K562 (cell line): ENCODE data around the gene FOS. TPM values are rescaled to one million over a fixed set of nuclear protein-coding genes. Genes with fewer than 3 reads are reported as not detected.

ENCODE experiments used
- CTBP1 ChIP-seq: fragments of 450-650 bp; IDR thresholded peaks from 2 replicates; pipeline ENCODE4 v1.6.1; 2016; ENCODE audit warnings: borderline replicate concordance
- ETV5 ChIP-seq: sonication (generic); formaldehyde crosslinking; IDR thresholded peaks from 2 replicates; pipeline ENCODE4 v1.4.0; 2020; ENCODE audit warnings: low read depth, mild to moderate bottlenecking, missing genetic modification reagents
- FOSL1 ChIP-seq: fragments of 200-800 bp; sonication (Bioruptor generic); conservative IDR thresholded peaks from 2 replicates; pipeline ENCODE4 v1.6.1; 2016; ENCODE audit warnings: missing genetic modification characterization, missing compliant biosample characterization
- MYBL2 ChIP-seq, 2 experiments: fragments of 450-650 bp in 1 of 2; sonication (generic) in 1 of 2; formaldehyde crosslinking in 1 of 2; IDR thresholded peaks; 2 replicates each; pipeline versions ENCODE4 v1.6.1 to v1.8.1; 2017 to 2022; ENCODE audit warnings: borderline replicate concordance in 1 of 2, inconsistent platforms in 1 of 2, low read depth in 1 of 2, mild to moderate bottlenecking in 1 of 2, missing genetic modification reagents in 1 of 2, moderate library complexity in 1 of 2
- PHB ChIP-seq: fragments of 250-450 bp; sonication (Bioruptor Pico); IDR thresholded peaks from 2 replicates; pipeline ENCODE4 v1.5.0; 2021
- RFX7 ChIP-seq: fragments of 250-450 bp; sonication (Bioruptor Pico); IDR thresholded peaks from 2 replicates; pipeline ENCODE4 v1.5.1; 2021; ENCODE audit warnings: mild to moderate bottlenecking
- SMAD3 ChIP-seq: fragments of 450-650 bp; formaldehyde crosslinking; conservative IDR thresholded peaks from 2 replicates; pipeline ENCODE4 v1.4.0; 2020; ENCODE audit warnings: mild to moderate bottlenecking
- SOX6 ChIP-seq: fragments of 450-650 bp; IDR thresholded peaks from 2 replicates; pipeline ENCODE4 v1.6.1; 2014; ENCODE audit warnings: mild to moderate bottlenecking
- U2AF1 ChIP-seq: fragments of 200-400 bp; formaldehyde crosslinking; optimal IDR thresholded peaks from 2 replicates; pipeline ENCODE3; 2017; ENCODE audit warnings: mild to moderate bottlenecking, low read depth, low read length, moderate library complexity
- ZNF282 ChIP-seq: sonication (generic); formaldehyde crosslinking; IDR thresholded peaks from 2 replicates; pipeline ENCODE4 v1.8.1; 2023; ENCODE audit warnings: missing genetic modification reagents
- ZNF551 ChIP-seq: fragments of 250-450 bp; sonication (Bioruptor Pico); IDR thresholded peaks from 2 replicates; pipeline ENCODE4 v1.5.0; 2021; ENCODE audit warnings: mild to moderate bottlenecking, moderate library complexity
- polyA plus RNA-seq, 8 experiments: library from polyadenylated mRNA; depleted of rRNA in 4 of 8; stranded (reverse) in 5 of 8; unstranded in 3 of 8; fragments of >200 nt; fragmentation: Nextera tagmentation in 2 of 8; fragmentation: Illumina TruSeq in 1 of 8; extraction: Ambion mirVana in 2 of 8; extraction: Trizol in 1 of 8; gene quantifications; 2 replicates each; pipeline versions ENCODE4 v1.2.1 to v1.2.3, GENCODE V29; 2011 to 2014; ENCODE audit warnings: inconsistent platforms in 1 of 8, missing spikeins in 1 of 8
- total RNA-seq, 7 experiments: library from RNA; depleted of rRNA in 6 of 7; stranded (reverse); fragments of >200 nt in 6 of 7; fragmentation: Illumina TruSeq in 2 of 7; extraction: Trizol in 2 of 7; gene quantifications; 2 replicates each; pipeline versions ENCODE4 v1.2.1 to v1.2.3, GENCODE V29; 2011 to 2021; ENCODE audit warnings: low replicate concordance in 1 of 7
- TF ChIP-seq, protein P1 (sequence below): sonication (generic); formaldehyde crosslinking; IDR thresholded peaks from 2 replicates; pipeline ENCODE4 v1.8.1; 2023; ENCODE audit warnings: mild to moderate bottlenecking, missing genetic modification reagents
- TF ChIP-seq, protein P2 (sequence below): fragments of 450-650 bp; formaldehyde crosslinking; IDR thresholded peaks from 2 replicates; pipeline ENCODE4 v1.4.0; 2020; ENCODE audit warnings: mild to moderate bottlenecking, moderate library complexity
- TF ChIP-seq, protein P3 (sequence below): fragments of 450-650 bp; formaldehyde crosslinking; IDR thresholded peaks from 2 replicates; pipeline ENCODE4 v1.4.0; 2020; ENCODE audit warnings: mild to moderate bottlenecking, mixed read lengths
- TF ChIP-seq, protein P4 (sequence below): sonication (generic); formaldehyde crosslinking; IDR thresholded peaks from 2 replicates; pipeline ENCODE4 v1.8.1; 2023; ENCODE audit warnings: missing genetic modification reagents, mild to moderate bottlenecking, borderline replicate concordance
- TF ChIP-seq, protein P5 (sequence below): fragments of 450-650 bp; IDR thresholded peaks from one replicate; pipeline ENCODE4 v1.6.1; 2018; ENCODE audit warnings: mild to moderate bottlenecking, moderate library complexity; ENCODE audit not compliant: partially characterized antibody

FOS gene
- total and polyA plus RNA-seq, 9 of the 15 experiments (the other 6 are each of a cell fraction or from before 2014, with no cell fraction given), result 0.54 to 13.8 (median 8.9) TPM

DNA sequence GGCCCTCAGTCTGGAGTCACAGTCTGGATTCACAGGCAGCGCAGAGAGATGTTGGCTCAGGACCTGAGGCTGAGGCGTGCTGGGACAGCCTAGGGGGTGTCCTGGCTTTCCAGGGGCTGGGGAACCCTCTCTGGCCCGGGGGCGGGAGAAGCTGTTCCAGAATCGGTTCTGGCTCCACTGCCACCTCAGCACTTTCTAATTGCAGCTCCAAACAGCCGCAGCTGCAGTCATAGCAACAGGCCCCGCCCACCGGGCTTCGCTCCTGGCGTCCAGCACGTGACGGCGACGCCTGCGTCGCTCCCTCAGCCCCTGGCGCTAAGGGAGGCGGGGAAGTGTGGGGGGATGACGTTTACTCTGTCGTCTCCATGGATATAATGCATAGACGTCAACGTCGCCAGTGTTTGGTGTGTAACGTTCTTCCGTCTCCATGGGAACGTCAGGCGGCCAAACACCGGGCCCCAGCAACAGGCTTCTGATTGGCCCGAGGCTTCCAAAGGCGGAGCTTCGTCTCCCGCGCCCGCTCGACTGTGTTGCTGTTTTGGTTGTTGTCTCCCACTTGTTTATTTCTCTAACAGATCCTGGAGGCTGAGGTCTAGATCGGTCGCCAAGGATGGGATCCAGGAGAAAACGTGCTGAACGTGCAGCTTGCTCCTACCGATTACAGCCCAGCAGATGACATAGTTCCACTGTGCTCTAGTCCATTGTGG, 19.7 kb upstream of the FOS start (continued):
- TF ChIP-seq, protein P1, sequence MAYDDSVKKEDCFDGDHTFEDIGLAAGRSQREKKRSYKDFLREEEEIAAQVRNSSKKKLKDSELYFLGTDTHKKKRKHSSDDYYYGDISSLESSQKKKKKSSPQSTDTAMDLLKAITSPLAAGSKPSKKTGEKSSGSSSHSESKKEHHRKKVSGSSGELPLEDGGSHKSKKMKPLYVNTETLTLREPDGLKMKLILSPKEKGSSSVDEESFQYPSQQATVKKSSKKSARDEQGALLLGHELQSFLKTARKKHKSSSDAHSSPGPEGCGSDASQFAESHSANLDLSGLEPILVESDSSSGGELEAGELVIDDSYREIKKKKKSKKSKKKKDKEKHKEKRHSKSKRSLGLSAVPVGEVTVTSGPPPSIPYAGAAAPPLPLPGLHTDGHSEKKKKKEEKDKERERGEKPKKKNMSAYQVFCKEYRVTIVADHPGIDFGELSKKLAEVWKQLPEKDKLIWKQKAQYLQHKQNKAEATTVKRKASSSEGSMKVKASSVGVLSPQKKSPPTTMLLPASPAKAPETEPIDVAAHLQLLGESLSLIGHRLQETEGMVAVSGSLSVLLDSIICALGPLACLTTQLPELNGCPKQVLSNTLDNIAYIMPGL (CRISPR knock-in tag), result no peak
- TF ChIP-seq ZNF282 (CRISPR knock-in tag) (no peak), SOX6 (no peak; the same call in 1 of the 2 replicates), U2AF1 (no peak), ZNF551 (CRISPR knock-in tag) (no peak), RFX7 (CRISPR knock-in tag) (no peak), PHB (CRISPR knock-in tag) (no peak), CTBP1 (no peak; the same call in 1 of the 2 replicates), FOSL1 (tag) (0 out of 2 replicates have a peak, but pooled peaks have one; percentile 9), ETV5 (CRISPR knock-in tag) (no peak), MYBL2 (IDR thresholded peaks at IDR 0.05; ENCODE audit: low read depth) (no peak), MYBL2 (CRISPR knock-in tag; IDR thresholded peaks at IDR 0.05; ENCODE audit: borderline replicate concordance) (no peak), SMAD3 (CRISPR knock-in tag) (no peak)
- TF ChIP-seq, protein P2, sequence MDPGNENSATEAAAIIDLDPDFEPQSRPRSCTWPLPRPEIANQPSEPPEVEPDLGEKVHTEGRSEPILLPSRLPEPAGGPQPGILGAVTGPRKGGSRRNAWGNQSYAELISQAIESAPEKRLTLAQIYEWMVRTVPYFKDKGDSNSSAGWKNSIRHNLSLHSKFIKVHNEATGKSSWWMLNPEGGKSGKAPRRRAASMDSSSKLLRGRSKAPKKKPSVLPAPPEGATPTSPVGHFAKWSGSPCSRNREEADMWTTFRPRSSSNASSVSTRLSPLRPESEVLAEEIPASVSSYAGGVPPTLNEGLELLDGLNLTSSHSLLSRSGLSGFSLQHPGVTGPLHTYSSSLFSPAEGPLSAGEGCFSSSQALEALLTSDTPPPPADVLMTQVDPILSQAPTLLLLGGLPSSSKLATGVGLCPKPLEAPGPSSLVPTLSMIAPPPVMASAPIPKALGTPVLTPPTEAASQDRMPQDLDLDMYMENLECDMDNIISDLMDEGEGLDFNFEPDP (CRISPR knock-in tag), result no peak
- TF ChIP-seq, protein P3, sequence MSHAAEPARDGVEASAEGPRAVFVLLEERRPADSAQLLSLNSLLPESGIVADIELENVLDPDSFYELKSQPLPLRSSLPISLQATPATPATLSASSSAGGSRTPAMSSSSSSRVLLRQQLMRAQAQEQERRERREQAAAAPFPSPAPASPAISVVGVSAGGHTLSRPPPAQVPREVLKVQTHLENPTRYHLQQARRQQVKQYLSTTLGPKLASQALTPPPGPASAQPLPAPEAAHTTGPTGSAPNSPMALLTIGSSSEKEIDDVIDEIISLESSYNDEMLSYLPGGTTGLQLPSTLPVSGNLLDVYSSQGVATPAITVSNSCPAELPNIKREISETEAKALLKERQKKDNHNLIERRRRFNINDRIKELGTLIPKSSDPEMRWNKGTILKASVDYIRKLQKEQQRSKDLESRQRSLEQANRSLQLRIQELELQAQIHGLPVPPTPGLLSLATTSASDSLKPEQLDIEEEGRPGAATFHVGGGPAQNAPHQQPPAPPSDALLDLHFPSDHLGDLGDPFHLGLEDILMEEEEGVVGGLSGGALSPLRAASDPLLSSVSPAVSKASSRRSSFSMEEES (CRISPR knock-in tag), result peak; percentile 48
- TF ChIP-seq, protein P4, sequence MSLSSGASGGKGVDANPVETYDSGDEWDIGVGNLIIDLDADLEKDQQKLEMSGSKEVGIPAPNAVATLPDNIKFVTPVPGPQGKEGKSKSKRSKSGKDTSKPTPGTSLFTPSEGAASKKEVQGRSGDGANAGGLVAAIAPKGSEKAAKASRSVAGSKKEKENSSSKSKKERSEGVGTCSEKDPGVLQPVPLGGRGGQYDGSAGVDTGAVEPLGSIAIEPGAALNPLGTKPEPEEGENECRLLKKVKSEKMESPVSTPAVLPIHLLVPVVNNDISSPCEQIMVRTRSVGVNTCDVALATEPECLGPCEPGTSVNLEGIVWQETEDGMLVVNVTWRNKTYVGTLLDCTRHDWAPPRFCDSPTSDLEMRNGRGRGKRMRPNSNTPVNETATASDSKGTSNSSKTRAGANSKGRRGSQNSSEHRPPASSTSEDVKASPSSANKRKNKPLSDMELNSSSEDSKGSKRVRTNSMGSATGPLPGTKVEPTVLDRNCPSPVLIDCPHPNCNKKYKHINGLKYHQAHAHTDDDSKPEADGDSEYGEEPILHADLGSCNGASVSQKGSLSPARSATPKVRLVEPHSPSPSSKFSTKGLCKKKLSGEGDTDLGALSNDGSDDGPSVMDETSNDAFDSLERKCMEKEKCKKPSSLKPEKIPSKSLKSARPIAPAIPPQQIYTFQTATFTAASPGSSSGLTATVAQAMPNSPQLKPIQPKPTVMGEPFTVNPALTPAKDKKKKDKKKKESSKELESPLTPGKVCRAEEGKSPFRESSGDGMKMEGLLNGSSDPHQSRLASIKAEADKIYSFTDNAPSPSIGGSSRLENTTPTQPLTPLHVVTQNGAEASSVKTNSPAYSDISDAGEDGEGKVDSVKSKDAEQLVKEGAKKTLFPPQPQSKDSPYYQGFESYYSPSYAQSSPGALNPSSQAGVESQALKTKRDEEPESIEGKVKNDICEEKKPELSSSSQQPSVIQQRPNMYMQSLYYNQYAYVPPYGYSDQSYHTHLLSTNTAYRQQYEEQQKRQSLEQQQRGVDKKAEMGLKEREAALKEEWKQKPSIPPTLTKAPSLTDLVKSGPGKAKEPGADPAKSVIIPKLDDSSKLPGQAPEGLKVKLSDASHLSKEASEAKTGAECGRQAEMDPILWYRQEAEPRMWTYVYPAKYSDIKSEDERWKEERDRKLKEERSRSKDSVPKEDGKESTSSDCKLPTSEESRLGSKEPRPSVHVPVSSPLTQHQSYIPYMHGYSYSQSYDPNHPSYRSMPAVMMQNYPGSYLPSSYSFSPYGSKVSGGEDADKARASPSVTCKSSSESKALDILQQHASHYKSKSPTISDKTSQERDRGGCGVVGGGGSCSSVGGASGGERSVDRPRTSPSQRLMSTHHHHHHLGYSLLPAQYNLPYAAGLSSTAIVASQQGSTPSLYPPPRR (CRISPR knock-in tag), result no peak
- TF ChIP-seq, protein P5, sequence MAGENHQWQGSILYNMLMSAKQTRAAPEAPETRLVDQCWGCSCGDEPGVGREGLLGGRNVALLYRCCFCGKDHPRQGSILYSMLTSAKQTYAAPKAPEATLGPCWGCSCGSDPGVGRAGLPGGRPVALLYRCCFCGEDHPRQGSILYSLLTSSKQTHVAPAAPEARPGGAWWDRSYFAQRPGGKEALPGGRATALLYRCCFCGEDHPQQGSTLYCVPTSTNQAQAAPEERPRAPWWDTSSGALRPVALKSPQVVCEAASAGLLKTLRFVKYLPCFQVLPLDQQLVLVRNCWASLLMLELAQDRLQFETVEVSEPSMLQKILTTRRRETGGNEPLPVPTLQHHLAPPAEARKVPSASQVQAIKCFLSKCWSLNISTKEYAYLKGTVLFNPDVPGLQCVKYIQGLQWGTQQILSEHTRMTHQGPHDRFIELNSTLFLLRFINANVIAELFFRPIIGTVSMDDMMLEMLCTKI, result no peak
